Fibroblast of gingiva (primary cell): ENCODE results near the gene PRPF38A.

Experiments
- DNase-seq: peaks from one replicate; pipeline ENCODE4 v3.0.0-alpha.2; 2011; ENCODE audit warnings: low read depth

PRPF38A gene

DNA sequence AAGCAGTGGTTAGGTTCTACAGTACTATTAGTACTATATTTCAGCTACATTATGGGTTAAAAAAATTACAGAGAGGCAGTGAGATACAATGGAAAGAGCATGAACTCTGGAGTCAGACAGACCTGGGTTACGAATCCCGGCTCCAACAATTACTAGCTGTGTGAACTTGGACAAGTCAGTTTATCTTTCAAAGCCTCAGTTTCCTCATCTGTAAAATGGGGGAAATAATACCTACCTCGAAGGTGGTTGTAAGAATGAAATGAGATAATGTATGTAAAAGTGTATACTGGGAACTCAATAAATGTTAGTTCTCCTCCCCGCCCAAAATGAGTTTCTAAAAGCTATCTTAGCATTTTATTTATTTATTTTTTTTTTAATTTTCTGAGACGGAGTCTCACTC, 59.5 kb downstream of the PRPF38A start:
- DNase-seq: no peak

DNA sequence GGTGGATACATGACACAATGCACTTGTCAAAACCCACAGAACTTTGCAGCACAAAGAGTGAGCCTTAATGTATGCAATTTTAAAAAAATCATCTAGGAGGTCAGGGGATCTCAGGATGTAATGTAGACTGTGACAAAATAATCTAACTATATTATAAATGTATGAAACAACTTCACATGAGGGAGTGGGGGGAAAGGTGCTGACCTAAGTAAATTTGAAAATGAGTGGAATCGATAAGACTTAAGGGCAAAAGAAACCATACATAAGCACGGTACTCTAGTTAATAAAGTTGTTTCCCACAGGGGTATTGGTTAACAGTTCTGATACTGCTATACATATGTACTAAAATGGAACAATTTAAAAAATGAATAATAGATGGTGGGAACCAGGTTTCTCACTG, 64.7 kb downstream of the PRPF38A start:
- no peak for DNase-seq
